Adrenal gland (tissue), 5 donors: Measurements from ENCODE around the gene PLK1.

Experiments
- POLR2A ChIP-seq, 2 donors: fragments of 450-650 bp; IDR thresholded peaks; one replicate each; pipeline ENCODE4 v1.6.1; 2017; ENCODE audit warnings: antibody characterized with exemption in 2 of 2, mild to moderate bottlenecking in 2 of 2, moderate library complexity in 1 of 2
- TF ChIP-seq, protein P1 (sequence below), 6 experiments: fragments of 450-650 bp in 4 of 6; fragments of 200-600 bp in 2 of 6; sonication (generic) in 1 of 6; IDR thresholded peaks; 1 replicate in 5 of 6; 2 replicates in 1 of 6; pipeline versions ENCODE4 v1.5.1 to v1.8.0; 2016 to 2021; ENCODE audit warnings: antibody characterized with exemption in 6 of 6, mild to moderate bottlenecking in 2 of 6, moderate library complexity in 1 of 6
- donor health status: DM: no; HTN: no; CAD: no.

DNA sequence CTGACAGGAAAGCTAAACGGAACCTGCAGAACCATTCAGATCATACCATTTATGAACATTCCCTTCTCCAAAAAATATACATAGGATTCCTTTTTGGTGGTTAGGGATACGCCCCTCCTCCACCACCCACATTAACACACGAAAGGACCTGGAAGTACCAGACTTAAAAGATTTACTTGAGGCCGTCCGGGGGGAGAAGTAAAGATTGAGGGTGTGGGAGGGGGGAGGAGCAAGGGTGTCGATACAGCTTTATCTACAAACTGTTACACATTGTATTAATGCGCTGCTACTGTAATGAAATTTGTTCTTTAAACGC, 38.1 kb upstream of the PLK1 start:
- TF ChIP-seq, protein P1, sequence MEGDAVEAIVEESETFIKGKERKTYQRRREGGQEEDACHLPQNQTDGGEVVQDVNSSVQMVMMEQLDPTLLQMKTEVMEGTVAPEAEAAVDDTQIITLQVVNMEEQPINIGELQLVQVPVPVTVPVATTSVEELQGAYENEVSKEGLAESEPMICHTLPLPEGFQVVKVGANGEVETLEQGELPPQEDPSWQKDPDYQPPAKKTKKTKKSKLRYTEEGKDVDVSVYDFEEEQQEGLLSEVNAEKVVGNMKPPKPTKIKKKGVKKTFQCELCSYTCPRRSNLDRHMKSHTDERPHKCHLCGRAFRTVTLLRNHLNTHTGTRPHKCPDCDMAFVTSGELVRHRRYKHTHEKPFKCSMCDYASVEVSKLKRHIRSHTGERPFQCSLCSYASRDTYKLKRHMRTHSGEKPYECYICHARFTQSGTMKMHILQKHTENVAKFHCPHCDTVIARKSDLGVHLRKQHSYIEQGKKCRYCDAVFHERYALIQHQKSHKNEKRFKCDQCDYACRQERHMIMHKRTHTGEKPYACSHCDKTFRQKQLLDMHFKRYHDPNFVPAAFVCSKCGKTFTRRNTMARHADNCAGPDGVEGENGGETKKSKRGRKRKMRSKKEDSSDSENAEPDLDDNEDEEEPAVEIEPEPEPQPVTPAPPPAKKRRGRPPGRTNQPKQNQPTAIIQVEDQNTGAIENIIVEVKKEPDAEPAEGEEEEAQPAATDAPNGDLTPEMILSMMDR (IDR thresholded peaks at IDR 0.05) = no peak
- no peak for TF ChIP-seq POLR2A (IDR thresholded peaks at IDR 0.05)
